GM18499 (cell line): ENCODE results near the gene DNAJA4.

Experiments used
- ATAC-seq: cut with Tn5 transposase; IDR thresholded peaks from one replicate; pipeline ENCODE4 v1.9.1; 2021; ENCODE audit warnings: moderate number of reproducible peaks; ENCODE audit not compliant: insufficient read depth, unreplicated experiment

The DNAJA4 gene

GRCh38 chr15:78274994-78275393 lies 10.6 kb downstream of the DNAJA4 start:
- ATAC-seq: no peak

DNA sequence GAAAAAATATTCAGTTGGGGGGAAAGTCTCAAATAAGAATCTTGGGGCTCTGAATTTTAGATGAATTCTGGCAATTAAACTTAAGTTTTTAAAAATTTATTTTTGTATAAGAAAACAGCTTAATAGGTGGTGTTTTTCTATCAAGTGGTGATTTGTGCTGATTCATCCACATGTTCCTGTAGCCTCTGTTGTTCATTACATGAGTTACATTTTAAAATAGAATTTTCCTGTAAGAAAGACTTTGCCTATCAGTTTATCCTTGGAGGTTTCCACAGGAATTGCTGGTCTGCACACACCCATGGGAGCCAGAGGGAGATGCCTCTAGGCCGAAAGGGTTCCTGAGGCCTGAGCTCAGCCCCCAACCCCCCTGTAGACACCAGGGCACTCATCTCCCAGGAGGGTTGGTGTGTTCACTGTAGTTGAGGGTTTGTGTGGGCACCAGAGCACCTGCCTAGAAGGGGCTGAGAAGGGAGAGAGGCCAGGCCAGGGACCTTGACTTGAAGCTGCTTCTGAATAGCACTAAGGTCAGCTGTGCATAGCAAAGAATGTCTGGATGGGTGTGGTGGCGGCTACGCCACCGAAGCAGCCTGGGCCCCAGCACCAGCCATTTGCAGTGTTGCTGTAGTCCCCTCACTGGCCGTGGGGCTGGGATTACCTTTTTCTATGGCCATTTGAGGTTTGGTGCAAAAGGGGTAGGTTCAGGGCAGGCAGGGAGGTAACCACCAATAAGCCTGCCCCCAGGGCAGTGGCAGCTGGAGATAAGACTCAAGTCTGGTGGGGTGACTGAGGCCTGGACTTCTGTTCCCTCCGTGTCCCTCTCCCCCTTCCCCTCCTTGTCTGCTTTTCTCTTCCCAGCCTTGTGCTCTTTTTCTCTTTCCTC lies 11.9 kb downstream of the DNAJA4 start:
- ATAC-seq: no peak

DNA sequence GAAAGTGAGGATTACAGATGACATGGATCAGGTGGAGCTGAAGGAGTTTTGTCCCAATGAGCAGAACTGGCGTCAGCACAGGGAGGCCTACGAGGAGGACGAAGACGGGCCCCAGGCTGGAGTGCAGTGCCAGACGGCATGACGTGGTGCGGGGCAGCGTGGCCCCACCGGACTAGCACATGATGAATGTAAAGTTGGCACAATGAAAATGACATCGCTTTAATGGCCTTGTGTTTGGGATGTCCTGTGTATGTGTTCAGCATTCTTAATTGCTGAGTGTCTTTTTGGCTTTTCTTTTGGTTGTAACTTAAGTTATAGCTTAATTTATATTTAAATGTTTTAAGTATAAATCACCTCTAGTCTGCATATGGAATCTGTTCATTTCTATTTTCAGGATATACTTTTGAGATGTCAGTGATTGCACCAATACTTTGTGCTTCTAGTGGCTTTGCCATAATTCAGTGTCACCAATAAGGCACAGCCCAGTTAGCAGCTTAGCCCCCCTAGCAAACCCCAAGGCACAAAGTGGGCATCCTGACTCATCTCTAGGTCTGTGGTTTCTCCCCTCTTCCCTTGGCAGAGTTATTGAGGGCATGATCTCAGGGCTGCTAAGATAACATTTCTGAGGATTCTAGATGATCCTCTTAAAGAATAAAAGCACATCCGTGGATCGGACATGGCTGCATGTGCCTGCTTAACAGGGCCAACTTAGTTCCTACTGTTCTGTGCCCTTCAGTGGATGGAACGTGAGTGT lies 16.1 kb downstream of the DNAJA4 start:
- no peak for ATAC-seq

- no peak for ATAC-seq
Measured at GRCh38 chr15:78282324-78282723, 18.0 kb downstream of the DNAJA4 start.

GRCh38 chr15:78284758-78285157 lies 20.4 kb downstream of the DNAJA4 start:
- no peak for ATAC-seq

- no peak for ATAC-seq
Measured at GRCh38 chr15:78290222-78290621, 25.9 kb downstream of the DNAJA4 start.

DNA sequence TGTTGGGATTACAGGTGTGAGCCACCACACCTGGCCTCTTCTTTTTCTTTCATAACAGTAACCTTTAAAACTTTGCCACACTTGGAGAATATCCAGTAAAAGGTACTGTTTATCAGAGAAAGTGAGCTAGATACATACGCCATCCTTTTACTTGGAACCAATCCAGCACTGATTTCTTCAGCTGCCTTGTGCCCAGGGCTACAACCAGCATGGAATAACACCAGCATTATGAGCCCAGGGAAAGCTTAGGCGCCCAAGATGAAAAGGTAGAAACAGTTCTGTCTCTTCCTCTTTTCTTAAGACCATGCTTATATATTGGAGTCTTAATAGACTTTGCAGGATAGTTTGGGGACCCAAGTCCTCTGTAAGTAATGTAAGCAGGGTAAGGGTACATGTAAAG lies 26.7 kb downstream of the DNAJA4 start:
- no peak for ATAC-seq

- no peak for ATAC-seq
Measured at GRCh38 chr15:78291698-78292097, 27.3 kb downstream of the DNAJA4 start.

DNA sequence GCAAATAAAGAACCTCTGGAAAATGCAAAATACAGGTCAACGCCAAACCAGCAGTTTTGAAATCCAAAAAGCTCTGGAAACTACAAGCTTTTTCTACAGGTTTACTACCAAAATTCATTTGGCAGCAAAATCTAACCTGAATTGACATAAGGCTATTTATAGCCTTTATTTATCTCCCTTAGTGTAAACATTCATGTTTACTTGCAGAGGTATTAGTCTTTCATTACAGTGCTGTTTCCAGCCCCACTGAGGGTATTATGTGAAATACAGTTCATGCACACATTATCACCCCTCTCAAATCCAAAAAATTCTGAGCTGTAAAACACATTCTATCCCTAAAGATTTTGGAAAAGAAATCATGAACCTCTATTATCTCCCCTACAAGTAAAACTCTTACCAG lies 27.9 kb downstream of the DNAJA4 start:
- ATAC-seq: no peak

- ATAC-seq: no peak
Measured at GRCh38 chr15:78299101-78299930, 35.0 kb downstream of the DNAJA4 start, which contains the start of gene SKIC8. TSS of gene SKIC8 (minus strand) at chr15:78299609. CDS start at chr15:78295686, 3,923 bp downstream.

DNA sequence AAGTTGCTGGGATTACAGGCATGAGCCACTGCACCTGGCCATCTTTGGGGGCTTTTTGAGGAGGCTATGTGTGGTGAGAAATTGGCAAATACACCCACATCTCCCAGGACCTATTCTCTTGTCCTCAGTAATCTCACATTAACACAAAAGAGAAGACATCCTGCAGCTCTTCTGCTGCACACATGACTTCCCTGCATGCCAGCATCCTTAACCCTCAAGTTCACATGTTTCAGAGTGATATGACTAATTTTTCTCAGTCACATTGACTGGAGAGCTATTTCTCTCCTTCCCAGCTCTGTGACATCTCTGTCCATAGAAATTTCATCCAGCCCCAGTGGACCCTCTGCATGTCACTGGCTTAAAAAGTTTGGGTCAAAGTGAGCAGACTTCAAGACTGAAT lies 37.0 kb downstream of the DNAJA4 start:
- no peak for ATAC-seq

GRCh38 chr15:78301828-78302227 lies 37.5 kb downstream of the DNAJA4 start:
- ATAC-seq: no peak

DNA sequence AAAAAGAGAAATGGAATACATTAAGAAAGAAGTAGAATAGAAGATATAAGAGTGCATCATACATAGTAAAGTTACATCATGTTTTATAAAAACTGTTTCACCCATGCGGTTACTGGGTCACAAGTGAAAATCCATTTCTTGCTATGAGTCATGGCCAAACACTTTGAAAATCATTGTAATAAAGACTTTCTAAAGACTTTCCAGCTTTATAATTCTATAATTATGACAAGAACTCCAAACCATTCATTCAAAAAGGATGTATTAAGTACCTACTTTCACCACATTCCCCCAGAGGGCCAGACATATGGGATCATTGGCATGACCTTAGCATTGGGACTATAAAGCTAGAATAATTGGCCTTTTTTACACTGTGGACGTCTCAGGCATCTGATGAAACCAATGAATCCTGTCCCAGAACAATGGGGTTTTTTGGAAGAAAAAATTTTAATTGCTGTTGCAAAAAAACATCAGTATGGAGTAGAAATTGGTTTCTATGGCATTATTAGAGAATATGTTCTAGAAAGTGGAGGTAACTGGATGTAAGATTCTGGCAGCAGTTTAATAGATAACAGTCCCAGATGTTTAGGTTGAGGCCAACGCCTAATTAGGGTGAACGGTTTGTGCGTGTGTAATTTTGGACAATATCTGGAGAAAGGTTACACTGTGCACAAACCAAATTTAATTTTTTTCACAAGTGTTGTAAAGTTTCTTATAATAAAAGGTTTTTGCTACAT lies 38.4 kb downstream of the DNAJA4 start:
- no peak for ATAC-seq

DNA sequence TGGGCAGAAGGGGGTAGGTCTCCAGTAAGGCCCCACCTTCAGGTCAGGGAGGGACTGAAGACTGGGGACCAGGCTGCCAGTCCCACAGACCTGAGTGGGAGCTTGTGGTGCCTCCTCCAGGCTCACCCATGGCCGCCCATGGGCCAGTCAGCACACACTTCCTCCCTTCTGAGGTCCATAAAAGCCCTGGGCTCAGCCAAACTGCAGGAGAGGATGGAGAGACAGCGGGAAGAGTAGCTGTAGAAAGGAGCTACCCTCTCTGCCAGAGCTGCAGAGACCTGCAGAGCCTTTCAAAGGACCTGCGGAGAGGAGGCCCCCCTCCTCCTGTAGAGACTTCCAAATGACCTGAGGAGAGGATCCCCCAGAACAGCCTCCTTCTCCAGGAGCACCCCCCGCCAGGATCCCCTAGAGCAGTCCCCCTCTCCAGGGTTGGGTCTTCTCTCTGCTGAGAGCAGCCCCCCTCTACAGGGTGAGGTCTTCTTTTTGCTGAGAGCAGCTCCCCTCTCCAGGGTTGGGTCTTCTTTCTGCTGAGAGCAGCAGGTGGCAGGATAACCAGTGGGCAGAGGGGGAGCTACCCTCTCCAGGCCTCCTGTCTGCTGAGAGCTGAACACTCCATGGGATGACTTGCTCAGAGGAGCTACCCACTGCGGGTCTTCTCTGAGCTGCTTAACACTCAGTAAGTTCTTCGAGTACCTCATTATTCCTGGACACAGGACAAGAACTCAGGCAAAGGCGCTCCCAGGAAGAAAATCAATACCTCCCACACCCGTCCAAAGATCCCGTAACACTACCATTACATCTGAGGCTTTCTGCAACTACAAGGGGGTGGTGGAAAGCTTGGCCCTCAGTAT lies 40.1 kb downstream of the DNAJA4 start:
- ATAC-seq: no peak

GRCh38 chr15:78306176-78306774 lies 41.9 kb downstream of the DNAJA4 start:
- ATAC-seq: no peak

- no peak for ATAC-seq
Measured at GRCh38 chr15:78307976-78308375, 43.6 kb downstream of the DNAJA4 start.

DNA sequence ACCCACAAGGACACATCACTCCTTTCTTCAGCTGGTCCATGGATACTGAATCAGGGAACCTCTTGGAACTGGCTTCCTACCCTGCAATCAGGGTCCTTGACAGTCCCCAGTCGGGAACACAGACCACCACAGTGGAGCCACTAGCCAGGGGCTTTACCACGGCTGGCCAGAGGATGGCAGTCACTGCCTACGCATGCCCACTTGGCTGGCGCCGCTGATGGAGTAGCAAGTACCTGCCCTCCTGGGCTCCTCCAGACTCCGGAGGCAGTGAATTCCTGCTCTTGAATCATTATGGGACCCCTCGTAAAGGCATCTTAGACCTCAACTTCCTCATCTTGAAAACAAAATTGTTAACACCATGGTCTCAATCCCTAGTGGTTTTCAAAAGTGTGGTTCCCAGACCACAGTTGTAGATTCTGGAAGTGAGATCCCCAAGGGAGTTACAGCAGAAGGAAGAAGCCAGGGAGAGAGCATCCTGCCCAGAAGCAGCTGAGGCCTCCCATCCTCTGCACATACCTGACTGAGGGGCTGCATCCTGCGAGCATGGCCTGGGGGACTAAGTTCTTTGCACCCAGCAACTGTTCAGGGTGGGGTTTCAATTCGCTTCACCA lies 44.2 kb downstream of the DNAJA4 start:
- ATAC-seq: no peak

- ATAC-seq: no peak
Measured at GRCh38 chr15:78311292-78311691, 46.9 kb downstream of the DNAJA4 start.
